GM12875 (cell line): ENCODE data around the gene EOMES.

Source experiments
- H3K4me3 ChIP-seq: one replicate; pipeline ENCODE4 v1.5.1; 2011; ENCODE audit warnings: low read depth, low read length, control low read depth
- CTCF ChIP-seq: IDR thresholded peaks from 2 replicates; pipeline ENCODE4 v1.5.1; 2011; ENCODE audit warnings: low read depth, mild to moderate bottlenecking, control low read depth, inconsistent platforms, low read length, moderate library complexity, borderline replicate concordance; ENCODE audit not compliant: insufficient read depth

The EOMES gene

GRCh38 chr3:27699067-27699466 lies 23.1 kb downstream of the EOMES start:
- no peak for TF ChIP-seq CTCF
- no peak overlapping the region for H3K4me3 ChIP-seq

GRCh38 chr3:27696906-27697305 lies 25.2 kb downstream of the EOMES start:
- no peak overlapping the region for H3K4me3 ChIP-seq
- no peak for TF ChIP-seq CTCF

- no peak overlapping the region for H3K4me3 ChIP-seq
- TF ChIP-seq CTCF: no peak
Measured at GRCh38 chr3:27695636-27696035, 26.5 kb downstream of the EOMES start.

- H3K4me3 ChIP-seq: no peak overlapping the region
- no peak for TF ChIP-seq CTCF
Measured at GRCh38 chr3:27688053-27688452, 34.1 kb downstream of the EOMES start.

DNA sequence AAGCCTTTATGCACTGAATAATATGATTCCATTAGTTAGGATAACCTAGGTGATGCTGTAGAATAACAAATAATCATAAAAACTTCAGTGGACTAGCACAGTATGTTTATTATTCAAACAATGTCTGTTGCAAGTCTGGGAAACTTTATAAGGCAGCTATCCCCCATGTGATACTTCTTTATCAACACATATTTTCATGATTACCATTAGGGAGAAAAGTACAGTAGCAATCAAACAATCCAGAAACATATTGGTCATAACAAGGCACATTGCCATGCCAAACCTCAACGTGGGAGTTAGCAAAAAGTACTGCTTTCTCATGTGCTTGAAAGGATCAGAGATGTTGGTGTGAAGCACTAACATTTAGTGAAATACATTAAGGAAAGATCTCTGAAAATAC lies 35.5 kb downstream of the EOMES start:
- H3K4me3 ChIP-seq: no peak overlapping the region
- TF ChIP-seq CTCF: no peak

GRCh38 chr3:27685474-27685873 lies 36.6 kb downstream of the EOMES start:
- TF ChIP-seq CTCF: no peak
- H3K4me3 ChIP-seq: no peak overlapping the region

DNA sequence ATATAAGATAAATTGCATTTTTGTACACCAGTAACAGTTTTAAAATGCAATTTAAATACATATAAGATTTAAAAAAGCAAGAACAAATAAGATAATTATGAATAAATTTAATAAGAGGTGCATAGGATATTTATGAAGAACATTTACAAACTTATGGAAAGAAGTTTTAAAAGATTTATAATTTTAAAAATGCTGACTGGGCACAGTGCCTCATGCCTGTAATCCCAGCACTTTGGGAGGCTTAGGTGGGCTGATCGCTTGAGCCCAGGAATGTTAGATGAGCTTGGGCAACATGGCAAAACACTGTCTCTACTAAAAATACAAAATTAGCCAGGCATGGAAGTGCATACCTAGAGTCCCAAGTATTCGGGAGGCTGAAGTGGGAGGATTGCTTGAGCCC lies 37.8 kb downstream of the EOMES start:
- no peak for TF ChIP-seq CTCF
- H3K4me3 ChIP-seq: no peak overlapping the region
